ENCODE data around the gene EXTL2.

DNA sequence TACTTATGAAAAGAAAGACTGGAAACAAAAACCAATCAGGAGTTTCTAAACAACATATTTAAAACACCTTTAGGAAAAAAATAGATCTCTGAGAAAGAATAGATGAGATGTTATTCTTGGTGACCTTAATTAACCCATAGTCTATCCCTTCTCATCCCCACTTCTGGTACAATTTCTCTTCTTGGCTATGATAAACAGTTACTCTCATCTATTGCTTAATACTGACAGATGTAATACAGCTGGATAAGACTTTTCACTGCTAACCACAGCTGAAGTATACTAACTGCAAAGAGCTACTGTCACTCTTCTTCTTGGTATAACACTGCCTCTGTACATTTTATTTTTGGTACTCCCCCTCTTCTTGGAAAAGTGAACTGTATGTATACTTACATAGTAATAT is 15.2 kb downstream of the EXTL2 start:
- TF ChIP-seq POLR2AphosphoS5 (IDR thresholded peaks at IDR 0.05; ENCODE audit: low read depth, low read length) (no peak), TAF1 (IDR thresholded peaks at IDR 0.05; ENCODE audit: borderline replicate concordance, insufficient read depth, low read length) (no peak), SIN3A (IDR thresholded peaks at IDR 0.05; ENCODE audit: borderline replicate concordance, insufficient read depth, low read length) (no peak)
- TF ChIP-seq, protein P1, sequence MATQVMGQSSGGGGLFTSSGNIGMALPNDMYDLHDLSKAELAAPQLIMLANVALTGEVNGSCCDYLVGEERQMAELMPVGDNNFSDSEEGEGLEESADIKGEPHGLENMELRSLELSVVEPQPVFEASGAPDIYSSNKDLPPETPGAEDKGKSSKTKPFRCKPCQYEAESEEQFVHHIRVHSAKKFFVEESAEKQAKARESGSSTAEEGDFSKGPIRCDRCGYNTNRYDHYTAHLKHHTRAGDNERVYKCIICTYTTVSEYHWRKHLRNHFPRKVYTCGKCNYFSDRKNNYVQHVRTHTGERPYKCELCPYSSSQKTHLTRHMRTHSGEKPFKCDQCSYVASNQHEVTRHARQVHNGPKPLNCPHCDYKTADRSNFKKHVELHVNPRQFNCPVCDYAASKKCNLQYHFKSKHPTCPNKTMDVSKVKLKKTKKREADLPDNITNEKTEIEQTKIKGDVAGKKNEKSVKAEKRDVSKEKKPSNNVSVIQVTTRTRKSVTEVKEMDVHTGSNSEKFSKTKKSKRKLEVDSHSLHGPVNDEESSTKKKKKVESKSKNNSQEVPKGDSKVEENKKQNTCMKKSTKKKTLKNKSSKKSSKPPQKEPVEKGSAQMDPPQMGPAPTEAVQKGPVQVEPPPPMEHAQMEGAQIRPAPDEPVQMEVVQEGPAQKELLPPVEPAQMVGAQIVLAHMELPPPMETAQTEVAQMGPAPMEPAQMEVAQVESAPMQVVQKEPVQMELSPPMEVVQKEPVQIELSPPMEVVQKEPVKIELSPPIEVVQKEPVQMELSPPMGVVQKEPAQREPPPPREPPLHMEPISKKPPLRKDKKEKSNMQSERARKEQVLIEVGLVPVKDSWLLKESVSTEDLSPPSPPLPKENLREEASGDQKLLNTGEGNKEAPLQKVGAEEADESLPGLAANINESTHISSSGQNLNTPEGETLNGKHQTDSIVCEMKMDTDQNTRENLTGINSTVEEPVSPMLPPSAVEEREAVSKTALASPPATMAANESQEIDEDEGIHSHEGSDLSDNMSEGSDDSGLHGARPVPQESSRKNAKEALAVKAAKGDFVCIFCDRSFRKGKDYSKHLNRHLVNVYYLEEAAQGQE (IDR thresholded peaks at IDR 0.05; ENCODE audit: insufficient read depth in 1 of 2, low read depth in 2 of 2, low read length in 2 of 2) = no peak
